ENCODE measurements around the gene CRIM1. TPM values are rescaled to one million over a fixed set of nuclear protein-coding genes. Genes with fewer than 3 reads are reported as not detected.

Gene CRIM1
- total and polyA plus RNA-seq, 2 of the 8 experiments (the other 6 are each of a cell fraction or from before 2014, with no cell fraction given): 9.4 to 28.4 TPM

DNA sequence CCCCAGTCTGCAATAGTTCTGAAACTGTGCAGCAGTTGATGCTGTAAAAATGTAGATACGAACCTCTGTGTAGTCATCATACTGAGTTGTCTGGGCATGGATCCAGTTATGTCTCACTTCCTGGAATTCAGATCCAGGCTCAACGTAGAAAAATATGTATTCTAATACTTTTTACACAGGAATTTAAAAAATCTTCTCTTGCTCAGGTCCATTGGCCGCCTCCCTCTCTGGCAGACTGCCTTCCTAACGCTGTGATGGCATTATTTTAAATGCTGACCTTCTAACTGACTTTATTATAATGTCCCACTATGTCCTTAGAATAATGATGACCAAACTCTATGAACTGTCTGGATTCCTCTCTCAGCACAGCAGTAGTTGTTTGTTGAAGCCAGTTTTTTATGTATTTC, 122.8 kb downstream of the CRIM1 start (continued):
- TF ChIP-seq RNF2 (IDR thresholded peaks at IDR 0.05; ENCODE audit: borderline replicate concordance, low read depth, low read length, missing control alignments, poor library complexity, severe bottlenecking): no peak
- no peak for TF ChIP-seq RAD21 (IDR thresholded peaks at IDR 0.05 in 1 of 2, conservative IDR thresholded peaks at IDR 0.05 in 1 of 2; ENCODE audit: low read depth in 2 of 2, low read length in 2 of 2)
- no peak for TF ChIP-seq HDAC2 (IDR thresholded peaks at IDR 0.05; ENCODE audit: borderline replicate concordance in 1 of 2, low read depth in 2 of 2, low read length in 2 of 2)
- no peak for TF ChIP-seq NANOG (IDR thresholded peaks at IDR 0.05; ENCODE audit: insufficient read depth, low read depth, low read length, poor library complexity, severe bottlenecking)
